NCI-H526 treated with DMSO at 0.1 percent for 48 hours (cell line): ENCODE data around the gene TNIP1.

Source experiments
- DNase-seq: peaks from one replicate; lab custom pipeline; 2025; lab: John Stamatoyannopoulos, UW

TNIP1 gene

DNA sequence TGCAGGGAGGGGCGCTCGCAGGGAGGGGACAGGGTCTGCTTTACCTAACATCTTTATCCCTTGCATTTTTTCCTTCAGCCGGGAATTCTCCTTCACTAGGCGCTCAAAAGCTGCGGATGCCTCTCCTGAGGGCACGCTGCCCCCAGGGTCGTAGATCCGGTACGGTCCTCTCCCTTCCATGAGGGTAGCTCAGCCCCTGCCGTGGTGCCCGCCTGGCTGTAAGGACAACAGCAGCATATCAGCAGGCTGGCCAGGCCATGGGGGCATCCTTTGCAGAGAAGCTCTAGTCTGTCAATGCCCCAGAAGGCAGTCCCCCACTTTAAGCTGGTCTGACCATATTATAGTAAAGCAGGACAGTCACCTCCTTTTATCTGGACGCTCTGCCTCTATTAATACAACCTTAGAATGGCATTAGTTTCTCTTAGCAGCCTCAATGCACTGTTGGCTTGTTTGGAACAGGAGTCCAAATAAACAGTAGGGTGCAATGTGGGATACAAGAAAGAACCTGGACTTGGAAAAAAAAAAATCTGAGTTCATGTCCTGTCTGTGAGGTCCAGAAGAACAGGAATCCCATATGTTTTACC, 15.8 kb downstream of the TNIP1 start:
- no peak for DNase-seq

DNA sequence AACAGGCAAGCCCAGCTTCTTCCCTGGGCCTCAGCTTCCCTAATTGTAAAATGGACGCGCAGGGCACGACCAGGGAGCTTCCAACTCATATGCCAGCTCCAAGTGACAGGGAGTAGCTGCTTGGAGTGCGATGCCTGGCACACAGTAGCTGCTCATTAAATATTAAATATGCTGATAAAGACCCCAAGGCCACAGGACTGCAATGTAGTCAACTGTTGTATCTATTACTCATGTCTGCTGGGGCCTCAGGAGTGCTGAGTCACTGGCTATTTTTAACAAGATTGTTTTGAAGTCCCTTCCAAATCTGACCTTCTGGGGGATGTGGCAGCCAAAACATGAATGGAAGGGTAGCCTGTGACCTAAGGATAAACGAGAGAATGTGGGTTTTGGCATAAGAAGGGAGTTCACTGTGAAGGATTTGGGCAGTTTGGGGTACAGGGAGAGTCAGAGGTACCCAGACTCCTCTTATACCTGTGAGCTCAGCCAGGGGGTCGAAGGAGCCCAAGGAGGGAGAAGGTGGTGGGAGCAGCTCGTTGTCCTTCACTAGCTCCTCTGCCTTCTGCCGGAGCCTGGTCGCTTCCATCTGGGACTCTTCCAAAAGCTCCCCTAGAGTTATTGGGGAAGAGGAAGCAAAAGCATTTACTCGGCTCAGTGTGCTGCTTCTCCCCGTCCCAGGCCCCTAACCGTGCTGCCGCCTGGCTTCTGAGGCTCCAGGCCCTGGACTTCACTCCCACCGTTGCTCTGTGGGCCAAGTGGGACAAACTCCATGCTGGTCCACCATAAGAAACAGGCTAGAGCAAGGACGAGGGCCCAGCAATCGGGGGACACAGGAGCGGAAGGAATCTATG, 17.5 kb downstream of the TNIP1 start:
- DNase-seq, result no peak

DNA sequence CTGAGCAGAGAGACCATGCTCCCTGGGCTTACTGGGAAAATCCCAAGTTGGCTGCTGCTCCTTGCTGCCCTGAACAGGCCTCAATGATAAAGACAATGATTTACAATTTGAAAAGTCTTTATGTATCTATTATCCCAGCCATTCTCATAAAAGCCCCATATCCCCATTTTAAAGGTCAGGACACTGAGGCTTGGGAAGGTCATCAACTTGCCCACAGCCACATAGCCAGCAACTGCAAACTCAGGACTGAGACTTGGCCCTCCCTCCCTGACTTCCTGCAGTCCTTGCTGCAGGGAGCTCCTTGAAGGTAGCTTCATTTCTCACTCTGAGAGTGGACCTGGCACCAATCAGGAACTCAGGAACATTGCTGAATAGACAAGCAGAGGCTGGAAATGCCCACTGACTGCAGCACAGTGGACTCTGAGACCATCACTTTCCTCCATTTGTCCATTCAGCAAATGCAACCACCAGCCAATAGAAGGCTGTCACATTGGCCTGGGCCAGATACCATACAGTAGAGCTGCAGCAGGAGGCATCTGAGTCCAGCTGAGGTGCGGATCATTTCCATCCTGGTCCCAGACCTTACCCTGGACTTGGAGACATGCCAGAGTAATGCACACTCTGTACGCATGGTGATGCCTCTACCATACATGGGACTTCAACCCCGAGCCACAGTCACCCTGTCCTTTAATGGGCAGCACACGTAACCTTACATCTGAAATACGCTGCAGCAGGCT, 18.3 kb downstream of the TNIP1 start:
- DNase-seq, result no peak

DNA sequence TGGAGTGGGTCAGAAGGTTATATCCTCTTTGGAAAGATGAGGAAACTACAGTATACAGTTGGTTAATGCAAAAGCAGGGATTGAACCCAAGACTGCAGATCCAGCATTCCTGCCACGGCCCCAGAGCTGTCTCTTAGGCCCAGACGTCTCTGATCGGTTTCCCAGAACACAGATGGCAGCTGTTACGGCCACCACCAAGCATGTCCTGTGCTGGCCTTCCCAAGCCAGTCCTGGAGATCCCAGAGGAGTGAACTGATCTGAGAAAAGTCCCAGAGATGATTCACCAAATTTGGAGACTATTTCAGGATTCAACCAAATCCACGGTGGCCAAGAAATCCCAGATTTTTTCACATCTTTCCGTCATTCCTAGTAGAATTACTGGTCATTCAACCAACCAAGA, 20.1 kb downstream of the TNIP1 start:
- no peak for DNase-seq

DNA sequence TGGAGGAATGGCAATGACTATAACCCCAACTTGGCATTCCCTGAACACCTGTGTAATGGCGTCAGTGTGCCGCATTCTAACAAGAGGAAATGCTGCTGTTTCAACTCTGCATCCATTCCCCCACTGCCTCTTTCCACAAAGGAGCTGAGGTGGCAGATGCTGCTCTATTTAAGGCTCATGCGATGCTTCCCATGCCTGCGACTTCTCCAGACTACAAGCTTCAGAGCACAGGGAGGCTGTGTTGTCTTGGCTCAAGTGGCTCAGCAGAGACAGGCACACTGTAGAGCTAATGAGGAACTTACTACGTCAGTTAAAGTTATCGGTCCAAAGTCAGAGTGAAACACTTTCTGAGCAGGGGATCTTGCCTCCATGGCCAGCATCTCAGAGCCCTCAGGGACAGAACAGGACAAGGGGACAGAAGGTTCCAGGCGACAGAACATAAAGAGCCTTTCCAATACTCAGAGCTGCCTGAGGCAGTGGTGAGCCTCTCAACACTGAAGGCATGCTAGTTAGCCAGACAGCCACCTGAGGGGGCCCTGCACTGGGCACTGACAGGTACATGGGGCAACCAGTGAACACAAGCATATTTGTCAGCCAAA, 21.8 kb downstream of the TNIP1 start:
- DNase-seq, result no peak

DNA sequence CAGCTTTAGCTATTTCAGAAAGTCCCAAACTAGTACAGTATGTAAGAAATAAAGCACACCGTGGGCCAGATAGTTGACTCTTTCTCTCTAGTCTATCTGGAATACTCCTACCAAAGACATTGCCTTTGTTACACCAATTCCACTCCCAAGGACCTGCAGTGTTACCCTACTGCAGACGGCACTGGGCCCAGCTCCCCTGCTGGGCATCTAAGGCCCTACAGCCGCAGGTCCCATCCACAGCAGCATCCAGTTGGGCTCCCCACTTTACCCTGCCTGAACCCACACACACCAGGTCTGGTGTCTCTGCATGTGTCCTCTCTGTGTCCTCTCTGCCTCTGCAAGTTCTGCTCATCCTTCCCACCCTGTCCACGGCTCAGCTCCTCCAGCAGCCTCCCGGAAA, 22.5 kb downstream of the TNIP1 start:
- no peak for DNase-seq

DNA sequence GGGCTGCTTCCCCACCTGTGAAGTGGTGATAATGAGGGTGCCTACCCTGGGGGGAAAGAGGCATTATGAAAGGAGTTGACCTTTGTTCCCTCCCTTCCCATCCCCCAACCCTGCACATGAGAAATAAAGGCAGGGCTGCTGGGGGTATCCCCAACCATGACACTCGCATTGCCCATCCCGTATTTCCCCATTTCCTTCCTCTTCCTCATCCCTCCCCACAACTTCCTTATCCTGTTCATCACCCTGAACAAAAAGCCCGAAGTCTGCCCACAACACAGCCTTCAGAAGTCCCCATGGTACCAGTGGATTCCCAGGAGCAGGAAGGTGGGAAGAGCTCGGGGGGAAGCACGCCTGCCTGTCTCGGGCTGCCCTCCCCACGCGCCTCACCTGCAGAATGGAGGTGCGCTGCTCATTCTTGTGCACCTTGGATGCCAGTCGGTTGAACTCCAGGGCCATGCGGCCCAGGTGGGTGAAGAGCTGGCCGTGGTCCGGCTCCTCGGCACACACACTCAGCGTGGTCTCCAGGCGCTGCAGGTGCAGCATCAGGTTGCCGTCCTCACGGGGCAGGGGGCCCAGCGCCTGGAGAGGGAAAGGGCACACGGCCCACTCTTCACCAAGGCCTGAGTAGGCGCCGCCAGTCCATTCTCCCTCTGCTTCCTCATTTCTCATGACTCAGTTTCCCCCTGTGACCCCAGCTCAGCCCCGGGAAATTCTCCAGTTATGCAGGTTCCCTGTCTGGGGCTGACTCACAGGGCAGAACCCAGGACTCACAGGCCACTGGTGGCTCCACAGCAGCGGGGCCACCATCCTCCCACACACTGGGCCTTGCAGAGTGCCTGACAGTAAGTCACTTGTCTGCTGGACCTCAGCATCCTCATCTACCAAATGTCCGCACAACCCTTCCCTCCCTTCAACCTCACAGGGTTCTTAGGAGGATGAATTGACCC, 24.2 kb downstream of the TNIP1 start:
- no peak for DNase-seq

DNA sequence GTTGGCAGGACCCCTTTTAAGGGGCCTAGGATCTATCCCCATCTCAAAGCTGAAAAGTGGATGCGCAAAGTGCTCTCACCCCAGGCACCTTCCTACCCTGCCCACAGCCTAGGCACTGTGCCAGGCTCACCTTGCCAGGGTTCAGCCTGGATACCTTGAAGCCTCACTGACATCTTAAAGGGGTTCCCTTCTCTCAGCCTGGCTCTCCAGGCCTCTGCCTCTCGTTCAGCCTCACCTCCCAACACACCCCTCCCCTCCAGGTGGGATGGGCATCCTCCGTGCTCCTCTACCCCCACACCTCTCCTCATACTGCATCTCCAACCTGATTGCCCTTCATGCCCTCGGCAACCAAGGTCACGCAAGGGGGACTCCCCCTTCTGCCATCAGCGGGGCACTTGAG, 25.5 kb downstream of the TNIP1 start:
- DNase-seq, result no peak

DNA sequence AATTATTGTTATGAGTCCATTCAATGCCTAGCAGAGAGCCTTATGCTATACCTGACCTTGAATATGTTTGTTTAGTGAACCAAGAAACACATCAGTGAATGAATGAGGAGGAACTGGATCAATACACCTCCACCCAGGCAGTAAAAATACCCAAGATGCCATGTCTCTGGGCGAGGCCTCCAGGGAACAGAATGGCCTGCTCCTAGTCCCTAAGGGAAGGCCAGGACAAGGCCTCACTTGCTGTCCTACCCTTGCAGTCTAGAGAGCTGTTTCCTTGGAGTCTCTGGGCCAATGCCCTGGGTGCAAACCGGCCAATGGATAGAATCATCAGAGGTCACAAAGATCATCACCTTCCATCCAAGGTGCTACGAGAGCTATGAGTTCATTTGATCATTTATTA, 26.1 kb downstream of the TNIP1 start:
- no peak for DNase-seq

DNA sequence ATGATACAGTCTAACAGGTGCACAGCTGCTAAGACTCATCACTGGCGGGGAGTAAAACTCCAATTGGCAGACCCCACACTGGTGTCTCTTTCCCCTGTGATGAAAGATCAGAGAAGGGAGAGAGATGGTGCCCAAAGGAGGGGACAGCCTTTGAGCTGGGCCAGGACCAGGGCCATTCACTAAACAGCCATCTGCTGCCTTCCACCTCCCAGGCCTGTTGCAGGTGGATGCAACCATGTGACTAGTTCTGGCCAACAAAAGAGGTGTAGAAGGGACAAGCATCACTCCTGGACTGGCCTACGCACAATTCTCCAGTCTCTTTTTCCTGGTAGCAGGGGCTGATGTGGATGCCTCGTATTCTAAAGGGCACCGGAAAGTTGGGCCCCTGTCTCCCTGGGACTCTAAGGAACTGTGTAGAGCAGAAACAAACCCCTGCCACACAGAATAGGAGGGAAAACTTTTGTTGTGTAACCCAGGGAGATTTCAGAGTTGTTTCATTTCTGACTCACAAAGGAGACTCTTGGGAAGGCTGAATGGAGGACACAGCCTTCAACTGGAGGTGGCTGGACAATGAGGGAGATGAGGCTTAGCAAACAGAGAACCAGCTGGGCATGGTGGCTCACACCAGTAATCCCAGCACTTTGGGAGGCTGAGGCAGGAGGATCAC, 26.9 kb downstream of the TNIP1 start:
- no peak for DNase-seq

DNA sequence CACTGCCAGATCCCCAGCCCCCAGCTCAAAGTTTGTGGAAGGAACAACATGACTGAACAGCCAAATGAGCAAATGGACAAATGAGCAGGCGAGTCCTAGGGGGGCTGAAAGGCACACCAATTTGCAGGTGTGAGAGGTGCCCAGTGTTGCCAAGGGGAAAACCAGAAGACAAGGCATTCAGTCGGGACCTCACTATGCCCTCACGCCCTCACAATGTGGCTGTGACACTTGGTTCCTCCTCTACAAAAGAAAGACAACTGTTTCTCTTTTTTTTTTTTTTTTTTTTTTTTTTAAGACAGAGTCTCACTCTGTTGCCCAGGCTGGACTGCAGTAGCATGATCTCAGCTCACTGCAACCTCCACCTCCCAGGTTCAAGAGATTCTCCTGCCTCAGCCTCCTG, 28.0 kb downstream of the TNIP1 start:
- no peak for DNase-seq

DNA sequence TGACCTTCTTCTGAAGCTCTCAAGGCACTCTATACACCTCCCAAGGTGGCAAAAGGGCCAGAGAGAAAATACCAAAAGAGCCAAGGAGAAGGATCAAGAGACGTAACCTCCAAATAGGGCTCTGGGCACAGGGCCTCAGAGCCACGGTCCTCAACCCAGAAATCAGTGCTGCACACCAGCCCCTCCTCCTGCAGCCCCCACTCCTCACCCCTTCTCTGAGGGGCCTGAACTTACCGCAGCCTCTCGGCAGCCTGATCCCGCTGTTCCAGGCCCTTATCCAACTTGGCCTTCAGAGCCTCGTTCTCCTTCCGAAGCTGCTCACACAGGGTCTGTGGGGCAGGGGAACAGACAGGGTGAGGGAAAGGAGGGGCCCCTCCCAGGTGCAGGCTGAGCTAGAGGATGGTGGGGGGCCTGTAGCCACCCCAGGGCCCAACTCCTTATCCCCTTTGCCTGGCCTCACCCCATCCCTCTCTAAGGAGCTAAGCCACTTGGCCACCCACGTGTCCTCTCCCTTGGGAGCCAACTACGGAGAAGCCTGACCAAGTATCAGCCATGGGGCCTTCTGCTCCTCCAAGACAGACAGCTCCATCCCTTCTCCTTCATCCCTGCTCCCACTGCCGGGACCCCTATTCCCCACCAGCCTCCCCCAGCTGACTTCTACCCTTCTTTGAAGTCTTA, 28.8 kb downstream of the TNIP1 start:
- DNase-seq, result no peak

DNA sequence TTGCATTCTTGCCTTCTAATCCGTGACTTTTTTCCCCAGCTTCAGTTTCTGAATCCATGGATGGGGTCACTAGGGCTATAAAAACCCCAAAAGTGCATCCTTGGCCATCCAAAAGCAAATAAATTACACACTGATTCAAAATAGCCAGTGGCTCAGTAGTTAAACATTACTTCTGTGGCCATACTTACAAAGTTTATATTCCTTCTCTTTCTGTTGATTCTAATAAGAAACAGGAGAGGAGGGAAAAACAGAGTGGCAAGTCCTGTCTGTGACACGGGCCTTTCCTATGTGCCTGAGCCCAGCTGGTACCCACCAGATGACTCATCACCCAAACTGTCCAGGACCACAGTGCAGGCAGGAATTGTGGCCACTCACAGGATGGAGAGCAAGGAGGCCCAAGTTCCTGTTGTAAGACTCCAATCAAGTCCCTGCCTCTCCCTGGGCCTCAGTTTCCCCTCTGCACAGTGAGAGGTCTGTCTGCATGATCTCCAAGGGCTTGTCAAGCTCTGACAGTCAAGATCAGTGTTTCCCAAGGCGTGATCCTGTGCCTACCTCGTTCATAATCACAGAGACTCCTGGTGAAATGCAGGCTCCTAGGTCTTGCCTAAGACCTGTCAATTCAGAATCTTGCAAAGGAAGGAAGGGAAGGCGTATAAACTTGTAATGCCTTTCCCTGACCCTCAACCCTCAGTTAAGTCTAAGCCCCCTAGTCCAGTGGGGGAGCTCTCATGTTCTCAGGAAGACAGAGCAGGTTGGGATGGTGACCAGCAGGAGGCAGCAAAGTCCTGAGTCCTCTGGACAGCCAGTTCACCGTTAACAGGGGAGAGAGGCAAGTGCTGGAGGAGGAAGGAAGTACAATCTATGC, 29.5 kb downstream of the TNIP1 start:
- peak; percentile 62 for DNase-seq

DNA sequence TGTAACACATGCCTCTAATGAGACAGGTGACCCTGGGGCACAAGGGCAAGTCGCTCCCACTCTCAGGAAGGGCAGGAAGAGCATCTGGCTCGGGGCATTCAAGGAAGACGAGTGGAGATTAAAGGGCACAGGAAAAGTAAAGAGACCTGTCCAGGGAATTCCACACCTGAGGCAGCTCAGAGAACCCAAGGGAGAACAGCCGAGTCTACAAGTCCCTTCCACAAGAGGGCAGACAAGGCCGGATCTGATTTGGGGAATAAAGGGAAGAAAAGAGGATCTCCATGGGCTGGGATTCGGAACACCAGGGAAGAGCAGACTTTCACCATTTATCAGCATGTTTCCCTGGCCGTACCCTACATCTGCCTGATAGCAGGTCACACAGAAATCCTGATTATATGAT, 32.3 kb downstream of the TNIP1 start:
- no peak for DNase-seq

DNA sequence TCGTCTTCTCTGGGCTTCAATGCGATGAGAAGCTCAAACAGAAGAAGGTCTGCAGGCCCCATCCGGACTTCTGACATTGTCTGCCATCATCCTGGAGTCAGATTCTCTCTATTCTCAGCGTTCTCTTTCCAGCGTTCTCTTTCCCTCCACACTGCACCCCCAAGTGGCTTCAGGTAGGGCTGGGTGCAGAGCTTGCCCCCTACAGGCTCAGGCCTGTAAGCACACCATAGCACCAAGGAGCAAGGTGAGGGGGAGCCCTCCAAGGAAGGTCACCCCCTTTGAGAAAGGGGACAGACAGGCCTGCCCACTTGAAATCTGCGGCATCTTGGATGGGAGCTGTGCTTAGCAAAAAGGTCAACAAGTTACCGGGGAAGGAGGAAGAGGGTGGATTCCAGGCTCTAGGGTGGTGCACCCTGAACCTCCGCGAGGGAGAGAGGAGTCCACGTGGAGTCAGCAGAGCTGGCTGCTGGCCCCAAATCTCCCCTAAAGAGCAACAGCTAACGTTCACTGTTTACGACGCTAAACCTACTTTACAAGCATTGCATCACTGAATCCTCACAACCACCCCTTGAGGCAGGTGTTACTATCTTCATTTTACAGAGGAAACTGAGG, 32.9 kb downstream of the TNIP1 start:
- no peak for DNase-seq

DNA sequence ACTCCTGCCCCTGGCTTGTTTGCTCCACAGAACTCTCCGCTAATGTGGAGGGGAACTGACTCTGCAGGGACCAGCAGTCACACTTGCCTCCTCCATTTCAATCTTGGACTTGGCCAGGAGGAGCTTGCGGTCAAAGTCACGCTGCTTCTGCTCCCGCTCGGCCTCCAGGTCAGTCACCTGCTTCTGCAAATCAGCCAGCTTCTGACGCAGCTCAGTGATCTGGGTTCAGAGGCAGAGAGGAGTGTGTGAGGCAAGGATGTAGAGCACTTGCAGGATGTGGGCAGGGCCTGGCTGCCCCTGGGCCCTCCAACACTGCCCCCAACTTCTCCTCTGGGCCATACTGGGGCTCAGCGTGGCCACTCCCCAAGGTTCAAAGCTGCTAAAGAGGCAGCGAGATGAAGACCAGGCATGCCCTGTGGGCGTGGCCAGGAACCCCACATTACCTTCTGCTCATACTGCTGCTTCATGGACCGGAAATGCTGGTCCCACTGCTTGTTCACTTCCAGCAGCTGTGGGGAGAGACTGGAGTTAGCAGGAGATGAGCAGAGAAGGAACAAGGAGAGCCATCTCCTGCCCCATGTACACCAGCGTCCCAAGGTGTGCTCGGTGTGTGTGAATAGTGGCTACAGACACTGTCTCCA, 38.3 kb downstream of the TNIP1 start:
- no peak for DNase-seq

DNA sequence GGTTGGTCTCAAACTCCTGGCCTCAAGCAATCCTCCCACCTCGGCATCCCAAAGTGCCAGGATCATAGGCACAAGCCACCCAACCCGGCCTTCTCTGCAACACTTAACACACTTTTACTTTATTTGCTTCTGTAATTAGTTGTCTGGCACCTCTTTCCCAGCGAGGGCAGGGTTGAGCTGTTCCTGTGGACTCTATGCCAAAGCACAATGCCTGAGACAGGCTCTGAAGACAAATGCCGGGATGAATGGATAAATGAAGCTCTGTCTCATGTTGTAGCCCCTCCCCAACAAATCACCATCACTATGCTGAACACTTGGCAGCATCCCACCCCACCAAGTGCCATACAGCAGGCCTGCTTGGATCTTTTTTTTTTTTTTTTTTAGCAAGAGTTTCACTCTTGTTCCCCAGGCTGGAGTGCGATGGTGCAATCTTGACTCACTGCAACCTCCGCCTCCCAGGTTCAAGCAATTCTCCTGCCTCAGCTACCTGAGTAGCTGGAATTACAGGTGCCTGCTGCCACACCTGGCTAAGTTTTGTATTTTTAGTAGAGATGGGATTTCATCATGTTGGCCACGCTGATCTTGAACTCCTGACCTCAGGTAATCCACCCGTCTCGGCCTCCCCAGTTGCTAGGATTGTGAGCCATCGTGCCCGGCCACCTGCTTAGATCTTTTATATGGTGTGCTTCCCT, 39.1 kb downstream of the TNIP1 start:
- no peak for DNase-seq

DNA sequence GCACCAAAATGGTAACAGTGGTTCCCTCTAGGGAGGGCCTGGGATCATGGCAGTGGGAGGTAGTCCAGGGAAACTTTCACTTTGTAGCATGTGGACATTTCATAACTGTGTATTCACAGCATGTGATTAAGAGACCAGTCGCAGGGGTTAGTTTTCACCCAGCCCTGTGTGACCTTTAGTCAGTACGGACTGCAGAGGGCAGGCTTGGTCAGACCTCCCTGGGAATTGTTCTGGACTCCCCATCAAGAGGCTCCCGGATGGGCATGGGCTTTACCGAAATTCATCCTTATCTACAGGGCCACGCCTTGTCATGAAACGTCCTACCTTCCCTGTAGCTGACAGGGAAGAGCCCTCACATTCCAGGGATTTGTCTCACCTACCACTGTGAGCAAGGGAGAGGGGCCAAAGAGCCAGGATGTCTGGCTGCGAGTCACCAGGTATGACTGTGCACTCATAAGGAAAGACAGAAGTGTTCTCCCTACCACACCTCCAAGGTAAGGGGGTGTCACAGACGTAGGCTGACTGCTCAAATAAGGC, 40.6 kb downstream of the TNIP1 start:
- no peak for DNase-seq
